ENCODE measurements around the gene TAGAP. TPM values are rescaled to one million over a fixed set of nuclear protein-coding genes. Genes with fewer than 3 reads are reported as not detected.

TAGAP gene
- total and polyA plus RNA-seq, 9 of the 15 experiments (the other 6 are each of a cell fraction or from before 2014, with no cell fraction given), result 0.07 TPM; not detected in 8

DNA sequence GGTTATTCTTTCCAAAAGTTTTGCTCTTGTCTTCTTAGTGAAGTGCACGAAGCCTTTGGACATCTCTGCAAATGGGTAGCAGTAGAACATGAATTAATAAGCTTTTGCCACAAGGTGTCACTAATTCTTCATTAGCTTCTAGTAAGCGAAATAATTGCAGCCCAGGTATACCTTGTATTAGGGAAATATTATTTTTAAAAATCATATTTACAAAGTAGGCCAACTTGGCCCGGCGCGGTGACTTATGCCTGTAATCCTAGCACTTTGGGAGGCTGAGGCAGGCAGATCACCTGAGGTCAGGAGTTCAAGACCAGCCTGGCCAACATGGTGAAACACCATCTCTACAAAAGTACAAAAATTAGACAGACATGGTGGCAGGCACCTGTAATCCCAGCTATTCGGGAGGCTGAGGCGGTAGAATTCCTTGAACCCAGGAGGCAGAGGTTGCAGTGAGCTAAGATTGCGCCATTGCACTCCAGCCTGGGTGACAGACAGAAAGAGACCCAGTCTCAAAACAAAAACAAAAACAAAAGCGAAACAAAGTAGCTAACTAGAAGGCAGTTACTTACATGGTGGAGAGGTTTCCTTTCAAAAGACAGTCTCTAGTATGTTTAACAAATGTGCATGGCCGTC, 36.0 kb downstream of the TAGAP start (continued):
- TF ChIP-seq SMC3 (conservative IDR thresholded peaks at IDR 0.05; ENCODE audit: insufficient read depth, low read depth, low read length) (0 out of 2 replicates have a peak, but pooled peaks have one; percentile 9), CEBPG (CRISPR knock-in tag; IDR thresholded peaks at IDR 0.05) (no peak), CEBPG (tag; conservative IDR thresholded peaks at IDR 0.05 in 1 of 2, IDR thresholded peaks at IDR 0.05 in 1 of 2) (0 out of 4 replicates have a peak, but pooled peaks of 1 of the 2 experiments have one; percentile 33)
- TF ChIP-seq, protein P1, sequence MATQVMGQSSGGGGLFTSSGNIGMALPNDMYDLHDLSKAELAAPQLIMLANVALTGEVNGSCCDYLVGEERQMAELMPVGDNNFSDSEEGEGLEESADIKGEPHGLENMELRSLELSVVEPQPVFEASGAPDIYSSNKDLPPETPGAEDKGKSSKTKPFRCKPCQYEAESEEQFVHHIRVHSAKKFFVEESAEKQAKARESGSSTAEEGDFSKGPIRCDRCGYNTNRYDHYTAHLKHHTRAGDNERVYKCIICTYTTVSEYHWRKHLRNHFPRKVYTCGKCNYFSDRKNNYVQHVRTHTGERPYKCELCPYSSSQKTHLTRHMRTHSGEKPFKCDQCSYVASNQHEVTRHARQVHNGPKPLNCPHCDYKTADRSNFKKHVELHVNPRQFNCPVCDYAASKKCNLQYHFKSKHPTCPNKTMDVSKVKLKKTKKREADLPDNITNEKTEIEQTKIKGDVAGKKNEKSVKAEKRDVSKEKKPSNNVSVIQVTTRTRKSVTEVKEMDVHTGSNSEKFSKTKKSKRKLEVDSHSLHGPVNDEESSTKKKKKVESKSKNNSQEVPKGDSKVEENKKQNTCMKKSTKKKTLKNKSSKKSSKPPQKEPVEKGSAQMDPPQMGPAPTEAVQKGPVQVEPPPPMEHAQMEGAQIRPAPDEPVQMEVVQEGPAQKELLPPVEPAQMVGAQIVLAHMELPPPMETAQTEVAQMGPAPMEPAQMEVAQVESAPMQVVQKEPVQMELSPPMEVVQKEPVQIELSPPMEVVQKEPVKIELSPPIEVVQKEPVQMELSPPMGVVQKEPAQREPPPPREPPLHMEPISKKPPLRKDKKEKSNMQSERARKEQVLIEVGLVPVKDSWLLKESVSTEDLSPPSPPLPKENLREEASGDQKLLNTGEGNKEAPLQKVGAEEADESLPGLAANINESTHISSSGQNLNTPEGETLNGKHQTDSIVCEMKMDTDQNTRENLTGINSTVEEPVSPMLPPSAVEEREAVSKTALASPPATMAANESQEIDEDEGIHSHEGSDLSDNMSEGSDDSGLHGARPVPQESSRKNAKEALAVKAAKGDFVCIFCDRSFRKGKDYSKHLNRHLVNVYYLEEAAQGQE (IDR thresholded peaks at IDR 0.05; ENCODE audit: borderline replicate concordance), result peak; percentile 40; the same call in 1 of the 2 replicates
- TF ChIP-seq, protein P1 (CRISPR knock-in tag; IDR thresholded peaks at IDR 0.05; ENCODE audit: low read depth), result no peak
